CD4-positive, alpha-beta T cell treated with Interleukin-2 at 100 ng/mL for 4 hours (primary cell): Measurements from ENCODE around the gene TEX19.

Experiments
- DNase-seq: peaks from one replicate; pipeline ENCODE4 v3.0.0-alpha.2; 2020; ENCODE audit warnings: low spot score

The TEX19 gene

DNA sequence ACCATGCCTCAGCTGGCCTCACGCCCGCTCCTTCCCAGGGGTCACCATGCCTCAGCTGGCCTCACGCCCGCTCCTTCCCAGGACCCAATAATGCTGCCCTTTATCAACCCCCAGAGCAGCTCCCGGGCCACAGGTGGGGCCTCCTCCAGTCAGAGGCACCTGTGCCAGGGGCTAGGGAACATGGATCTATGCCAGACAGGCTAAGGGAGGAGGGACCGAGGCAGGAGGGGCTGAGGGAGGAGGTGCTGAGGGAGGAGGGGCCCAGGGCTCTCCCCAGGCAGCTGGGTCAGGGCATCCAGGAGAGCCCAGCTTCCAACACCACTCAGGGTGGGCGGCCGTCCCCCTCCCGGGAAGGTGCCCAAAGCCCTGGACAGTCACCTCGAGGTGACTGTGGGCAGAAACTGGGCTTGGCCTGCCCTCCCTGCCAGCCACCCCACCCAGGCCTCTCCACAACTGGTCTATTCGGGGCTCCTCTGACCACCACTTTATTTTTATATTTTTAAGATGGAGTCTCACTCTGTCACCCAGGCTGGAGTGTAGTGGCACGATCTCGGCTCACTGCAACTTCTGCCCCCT is 31.9 kb downstream of the TEX19 start:
- no peak for DNase-seq

DNA sequence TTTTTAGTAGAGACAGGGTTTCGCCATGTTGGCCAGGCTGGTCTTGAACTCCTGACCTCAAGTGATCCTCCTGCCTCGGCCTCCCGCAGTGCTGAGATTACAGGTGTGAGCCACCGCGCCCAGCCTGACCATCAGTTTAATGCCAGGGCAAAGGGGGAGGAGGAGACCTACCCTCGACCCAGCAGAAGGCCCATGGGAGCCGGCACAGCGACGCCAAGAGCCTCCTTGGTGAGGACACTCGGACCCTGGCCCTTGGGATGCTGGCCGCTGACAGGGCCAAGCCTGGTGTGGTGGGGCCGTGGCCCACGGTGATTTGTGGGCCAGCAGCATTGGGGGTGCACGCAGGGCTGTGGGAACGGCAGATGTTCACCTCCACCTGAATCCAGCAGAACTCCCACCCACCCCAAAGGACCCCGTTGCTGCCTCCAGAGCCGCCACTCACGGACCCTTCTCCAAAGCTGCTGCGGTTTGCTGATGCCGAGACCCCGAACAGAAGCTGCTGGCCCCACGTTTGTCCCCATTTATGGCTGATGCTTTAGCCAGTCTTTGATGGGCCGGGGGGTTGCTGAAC is 32.5 kb downstream of the TEX19 start:
- DNase-seq, result no peak

DNA sequence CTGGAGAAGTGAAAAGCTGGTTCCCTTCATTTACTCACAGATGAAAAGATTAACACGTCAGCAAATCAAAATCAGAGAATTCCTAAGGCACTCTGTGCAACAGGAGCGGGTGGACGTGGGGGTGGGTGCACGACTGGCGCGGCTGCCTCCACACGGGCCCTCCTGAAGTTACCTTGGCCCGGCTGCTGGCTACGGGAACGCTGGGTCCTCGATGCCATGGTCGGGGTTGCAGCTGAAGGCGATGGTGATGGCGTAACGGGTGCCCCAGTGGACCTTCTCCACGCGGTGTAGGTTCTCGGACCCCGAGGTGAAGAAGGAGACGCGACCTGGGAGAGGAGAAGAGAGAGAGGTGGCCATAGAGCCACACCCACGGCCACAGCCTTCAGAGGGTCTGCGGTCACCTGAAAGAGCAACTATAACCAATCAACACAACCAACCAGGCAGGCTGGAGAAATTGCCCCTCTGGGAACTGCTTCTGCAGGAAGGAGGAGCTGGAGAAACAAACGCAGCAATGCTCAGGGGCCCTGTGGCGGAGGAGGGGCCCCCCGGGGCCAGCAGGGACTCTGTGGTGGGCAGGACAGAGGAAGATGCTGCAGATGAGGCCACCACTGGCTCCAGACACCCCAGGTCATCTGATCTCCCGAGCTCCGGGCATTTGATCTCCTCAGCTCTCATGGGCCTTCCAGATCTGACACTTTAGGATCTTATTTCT is 33.3 kb downstream of the TEX19 start:
- no peak for DNase-seq

DNA sequence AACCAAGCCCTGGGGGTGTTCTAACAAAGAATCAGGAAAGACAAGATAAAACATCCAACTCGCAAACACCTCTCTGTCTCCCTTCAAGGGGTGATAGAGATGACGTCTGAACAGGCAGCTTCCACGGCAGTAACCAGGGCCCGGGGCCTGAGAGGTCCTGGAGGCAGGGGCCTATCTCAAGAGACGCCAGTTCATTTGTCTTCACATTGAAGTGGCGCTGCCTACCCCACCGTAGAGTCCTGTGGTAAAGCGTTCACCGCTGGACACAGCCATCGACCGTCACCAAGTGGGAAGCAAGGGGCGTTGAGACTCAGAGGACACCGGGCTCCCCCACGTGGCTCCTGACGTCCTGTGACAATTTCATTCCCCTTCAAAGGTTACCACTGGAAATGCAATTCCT is 33.9 kb downstream of the TEX19 start:
- DNase-seq, result no peak

DNA sequence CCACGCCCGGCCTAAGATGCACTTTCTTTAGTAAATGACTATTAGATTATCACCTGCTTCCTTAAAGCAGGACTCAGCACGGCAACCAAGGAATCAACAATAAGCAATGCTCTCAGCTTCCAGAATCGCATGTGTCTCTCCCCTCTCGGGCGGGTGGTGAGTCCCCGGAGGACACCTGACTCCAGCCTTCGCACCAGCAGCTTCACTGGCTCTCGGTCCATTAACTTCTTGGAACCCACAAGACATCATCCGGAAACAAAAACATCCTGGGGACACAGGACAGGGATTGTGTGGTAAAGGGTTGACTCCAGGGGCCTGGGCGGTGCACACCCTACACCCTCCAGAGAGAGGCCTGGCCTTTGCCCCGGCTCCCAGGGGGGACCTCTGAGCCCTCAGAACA is 35.2 kb downstream of the TEX19 start:
- no peak for DNase-seq

DNA sequence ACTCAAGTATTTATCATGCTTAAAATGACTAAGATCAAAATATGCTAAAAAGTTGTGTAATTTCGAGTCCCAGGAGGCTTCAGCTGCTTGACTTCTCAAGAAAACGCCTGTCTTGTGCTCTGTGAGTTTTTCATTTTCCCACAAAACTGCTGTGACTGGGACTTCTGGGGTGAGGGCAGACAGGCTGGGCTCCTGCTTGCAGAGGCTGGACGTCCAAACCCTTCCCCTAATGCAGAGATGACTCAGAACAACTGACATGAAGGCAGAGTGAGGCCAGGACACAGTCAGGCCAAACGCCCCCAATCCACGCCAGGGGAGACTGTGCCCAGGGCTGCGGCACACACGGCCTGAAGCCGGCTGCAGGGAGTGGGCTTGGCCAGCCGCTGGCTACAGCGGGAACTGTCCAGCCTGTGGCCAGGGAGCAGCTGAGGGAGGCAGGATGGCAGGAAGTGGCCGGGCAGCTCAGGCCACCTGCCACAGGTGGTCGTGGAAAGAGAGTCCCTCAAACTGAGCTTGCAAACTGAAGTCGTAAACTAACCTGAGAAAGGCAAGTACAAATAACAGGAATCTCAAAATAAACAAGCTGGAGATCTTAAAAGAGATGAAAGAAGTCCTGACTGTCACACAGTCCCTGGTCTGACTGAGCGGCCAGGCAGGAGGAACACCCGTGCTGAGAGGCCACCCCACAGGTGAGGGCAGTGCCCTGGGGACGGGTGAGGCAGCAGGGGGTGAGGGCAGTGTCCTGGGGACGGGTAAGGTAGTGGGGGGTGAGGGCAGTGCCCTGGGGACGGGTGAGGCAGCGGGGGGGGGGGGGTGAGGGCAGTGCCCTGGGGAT is 37.8 kb downstream of the TEX19 start:
- no peak for DNase-seq

DNA sequence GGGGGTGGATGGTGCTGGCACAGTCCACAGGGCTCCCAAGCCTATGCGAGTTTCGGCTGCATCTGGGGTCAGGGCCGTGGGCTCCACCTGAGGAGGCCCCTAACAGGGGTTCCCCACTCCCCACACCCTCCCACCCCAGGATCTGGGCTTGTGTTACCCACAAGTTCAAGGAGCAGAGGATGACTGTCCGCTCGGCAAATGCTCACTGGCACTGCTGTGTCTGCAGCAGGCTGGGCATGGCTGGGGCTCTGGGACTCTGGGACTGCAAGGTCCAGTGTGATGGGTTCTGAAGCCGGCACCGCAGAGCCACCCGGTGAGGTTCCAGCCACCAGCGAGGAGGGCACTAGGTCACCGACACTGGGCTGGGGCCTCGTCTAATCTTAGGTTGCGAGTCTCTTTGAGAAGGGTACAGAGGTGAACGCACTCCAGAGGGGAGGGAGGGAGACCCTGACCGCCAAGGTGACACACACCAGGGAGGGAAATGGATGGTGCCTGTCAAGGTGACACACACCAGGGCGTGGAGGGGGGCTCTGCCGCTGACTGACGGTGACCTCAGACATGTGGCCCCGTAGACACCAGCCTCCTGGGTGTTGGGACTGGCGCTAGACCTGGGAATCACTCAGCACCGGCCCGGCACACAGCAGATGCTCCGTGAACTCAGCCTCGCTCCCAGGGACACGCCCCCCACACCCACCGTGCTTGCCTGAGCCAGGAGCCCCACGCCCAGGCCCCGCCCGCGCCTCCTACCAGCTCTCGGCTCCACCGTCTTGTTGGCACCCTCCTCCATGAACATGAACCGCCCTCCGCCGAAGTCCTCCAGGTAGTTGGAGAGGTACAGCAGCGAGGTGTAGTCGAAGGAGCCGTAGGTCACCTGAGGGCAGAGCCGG is 38.6 kb downstream of the TEX19 start:
- DNase-seq, result no peak

DNA sequence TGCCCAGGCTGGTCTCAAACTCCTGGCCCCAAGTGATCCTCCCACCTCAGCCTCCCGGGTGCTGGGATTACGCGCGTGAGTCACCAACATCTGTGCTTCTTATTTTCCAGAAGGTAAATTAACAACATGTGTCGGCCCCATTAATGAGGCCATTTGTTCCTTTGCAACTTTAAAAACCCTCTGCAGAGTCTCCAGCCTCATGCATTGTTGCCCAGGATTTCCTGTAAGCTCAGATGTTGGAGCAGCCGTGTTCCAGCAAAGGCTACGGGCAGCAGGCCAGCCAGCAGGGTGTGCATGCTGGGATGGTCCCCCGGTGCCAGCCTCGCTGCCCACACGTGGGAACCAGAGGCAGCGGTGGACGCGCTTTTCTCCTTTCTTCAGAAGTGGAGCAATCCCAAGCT is 40.0 kb downstream of the TEX19 start:
- no peak for DNase-seq

DNA sequence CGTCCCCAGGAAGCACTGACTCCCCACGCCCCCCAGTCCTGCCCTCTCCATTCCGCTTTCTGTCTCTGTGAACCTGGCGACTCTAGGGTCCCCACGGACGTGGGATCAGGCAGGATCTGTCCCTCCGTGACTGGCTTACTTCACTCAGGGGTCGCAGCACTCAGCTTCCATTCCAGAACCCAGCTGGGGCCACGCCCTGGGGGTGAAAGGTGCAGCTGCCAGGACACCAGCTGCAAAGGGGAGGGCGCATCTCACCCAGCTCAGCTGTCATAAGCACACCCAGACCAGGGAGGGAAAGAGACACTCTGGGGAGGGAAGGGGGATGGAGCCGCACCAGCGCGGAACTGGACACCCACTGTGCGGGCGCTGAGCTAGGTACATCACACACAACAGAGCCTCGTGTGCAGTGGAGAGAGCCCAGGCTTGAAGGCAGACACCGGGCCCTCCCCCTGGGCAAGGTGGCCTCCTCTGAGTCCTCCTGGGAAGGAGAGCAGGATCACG is 40.6 kb downstream of the TEX19 start:
- DNase-seq, result no peak

DNA sequence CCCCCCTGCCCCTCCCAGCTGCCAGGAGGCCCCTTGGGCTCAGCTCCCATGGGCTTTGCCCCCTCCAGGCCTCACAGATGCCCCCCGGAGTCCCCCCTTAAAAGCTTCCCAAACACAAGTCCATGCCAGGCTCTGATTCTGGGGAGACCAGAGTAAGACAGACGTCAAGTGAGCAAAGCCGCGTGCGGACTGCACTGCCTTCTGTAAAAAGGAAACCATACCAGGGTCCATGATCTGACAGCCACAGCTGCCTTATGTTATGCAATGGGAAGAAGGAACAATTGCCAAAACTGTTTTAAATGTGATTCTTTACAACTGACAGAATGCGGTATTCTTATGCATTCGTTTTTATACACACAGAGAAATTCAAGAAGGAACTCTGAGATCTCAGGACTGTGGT is 41.2 kb downstream of the TEX19 start:
- DNase-seq, result no peak

DNA sequence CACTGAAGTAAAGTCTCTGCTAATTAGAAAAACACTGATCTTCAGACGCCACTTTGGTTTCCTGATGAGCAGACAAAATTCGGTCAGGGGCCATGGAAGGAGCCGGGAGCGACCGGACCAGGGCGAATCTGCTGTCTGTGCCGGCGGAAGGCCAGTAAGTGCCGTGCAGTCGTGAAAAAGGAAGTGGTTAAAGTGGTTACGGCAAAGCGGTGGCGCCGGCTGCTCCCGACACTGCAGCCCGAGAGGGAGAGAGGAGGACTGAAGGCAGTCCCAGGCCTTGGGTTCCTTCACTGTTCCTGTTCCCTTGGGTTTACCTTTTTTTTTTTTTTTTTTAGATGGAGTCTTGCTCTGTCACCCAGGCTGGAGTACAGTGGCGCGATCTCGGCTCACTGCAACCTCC is 41.8 kb downstream of the TEX19 start:
- peak; percentile 48 for DNase-seq

DNA sequence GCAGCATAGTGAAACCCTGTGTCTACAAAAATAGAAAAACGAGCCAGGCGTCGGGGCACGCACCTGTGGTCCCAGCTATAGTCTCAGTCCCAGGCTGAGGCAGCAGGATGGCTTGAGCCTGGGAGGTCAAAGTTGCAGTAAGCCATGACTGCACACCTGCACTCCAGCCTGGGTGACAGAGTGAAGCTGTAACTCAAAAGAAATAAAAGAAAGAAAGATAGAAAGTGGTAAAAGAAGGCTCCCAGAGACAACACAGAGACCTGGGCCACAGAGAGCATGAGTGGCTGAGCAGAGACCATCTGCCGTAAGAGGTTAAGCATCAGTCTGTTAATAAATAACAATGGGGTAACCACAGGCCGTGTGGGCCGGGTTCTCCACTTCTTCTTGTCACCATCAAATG is 43.8 kb downstream of the TEX19 start:
- no peak for DNase-seq

DNA sequence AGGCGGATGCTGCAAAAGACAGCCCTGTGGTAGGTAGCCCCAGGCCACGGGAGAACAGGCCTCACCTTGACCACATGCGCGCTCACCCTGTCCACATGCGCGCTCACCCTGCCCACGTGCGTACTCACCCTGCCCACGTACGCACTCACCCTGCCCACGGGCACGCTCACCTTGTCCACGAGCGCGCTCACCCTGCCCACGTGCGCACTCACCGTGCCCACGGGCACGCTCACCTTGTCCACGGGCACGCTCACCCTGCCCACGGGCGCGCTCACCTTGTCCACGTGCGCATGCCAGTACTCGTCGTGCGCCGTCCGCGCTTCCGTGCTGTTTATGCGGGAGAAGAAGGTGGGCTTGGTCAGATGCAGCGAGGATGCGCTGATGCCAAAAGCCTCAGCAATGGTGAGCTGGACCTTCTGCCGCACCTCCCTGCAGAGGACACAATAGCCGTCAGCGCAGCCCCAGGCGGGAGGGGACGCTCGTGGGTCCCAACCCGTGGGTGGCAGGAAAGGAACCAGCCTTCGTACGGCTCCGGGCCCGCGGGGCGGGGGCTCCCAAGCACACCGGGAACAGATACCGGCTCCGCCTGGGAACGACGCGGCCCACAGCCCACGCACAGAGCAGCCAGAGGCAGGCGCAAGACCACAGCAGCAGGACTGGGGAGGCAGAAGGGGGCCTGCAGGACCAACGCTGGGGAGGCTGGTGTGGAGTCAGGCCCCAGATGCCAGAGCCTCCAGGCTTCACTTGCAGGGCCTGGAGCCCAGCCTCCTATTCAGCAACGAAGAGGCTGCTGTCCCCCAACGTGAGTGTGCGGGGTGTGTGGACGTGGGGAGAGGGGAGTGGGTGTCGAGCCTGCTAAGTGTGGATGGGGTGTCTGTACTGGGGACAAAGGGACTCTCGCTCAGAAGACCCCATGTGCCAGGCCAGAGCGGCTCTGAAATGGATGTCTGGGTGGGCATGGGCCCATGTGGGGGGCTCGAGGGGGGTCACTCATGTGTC is 44.9 kb downstream of the TEX19 start:
- no peak for DNase-seq

DNA sequence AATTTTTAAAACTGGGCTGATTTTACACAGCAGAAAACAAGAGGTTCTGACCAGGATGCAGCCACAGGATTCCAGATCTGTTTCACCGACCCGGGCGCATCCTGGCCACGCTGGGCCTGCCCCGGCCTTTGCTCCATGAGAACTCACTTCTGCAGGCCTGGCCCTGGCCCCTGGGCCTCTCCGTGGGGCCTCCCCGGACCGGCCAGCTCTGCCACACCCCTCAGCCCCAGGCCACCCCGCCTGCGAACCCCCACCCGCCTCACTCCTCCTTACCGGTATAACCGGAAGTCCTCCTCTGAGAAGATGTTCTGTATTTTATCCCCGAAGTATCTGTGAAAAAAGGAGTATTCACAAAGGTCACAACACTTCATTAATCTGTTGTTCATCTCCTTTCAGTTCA is 46.0 kb downstream of the TEX19 start:
- no peak for DNase-seq

DNA sequence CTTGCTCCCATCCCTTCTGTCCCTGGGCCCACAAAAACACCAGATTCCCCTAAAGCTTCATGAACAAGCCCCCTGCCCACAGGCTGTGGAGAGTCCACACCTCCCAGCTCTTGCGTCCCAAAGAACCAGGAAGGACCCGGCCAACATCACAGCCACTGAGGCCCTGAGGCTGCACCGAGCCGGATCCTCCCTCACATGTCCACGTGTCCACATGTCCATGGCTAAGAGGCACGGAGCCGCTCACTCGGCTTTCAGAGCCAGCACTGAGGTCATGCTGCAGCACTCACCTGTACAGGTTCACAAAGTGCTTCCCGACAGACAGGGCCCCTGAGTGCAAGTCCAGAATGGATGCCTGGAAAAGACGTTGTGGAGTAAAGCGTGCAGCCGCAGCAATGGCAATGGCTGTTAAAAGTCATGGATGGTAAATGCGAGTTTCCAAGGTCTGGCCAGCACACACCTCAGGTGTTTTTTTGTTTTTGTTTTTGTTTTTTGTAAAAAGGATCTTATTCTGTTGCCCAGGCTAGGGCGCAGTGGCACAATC is 47.2 kb downstream of the TEX19 start:
- DNase-seq, result no peak

DNA sequence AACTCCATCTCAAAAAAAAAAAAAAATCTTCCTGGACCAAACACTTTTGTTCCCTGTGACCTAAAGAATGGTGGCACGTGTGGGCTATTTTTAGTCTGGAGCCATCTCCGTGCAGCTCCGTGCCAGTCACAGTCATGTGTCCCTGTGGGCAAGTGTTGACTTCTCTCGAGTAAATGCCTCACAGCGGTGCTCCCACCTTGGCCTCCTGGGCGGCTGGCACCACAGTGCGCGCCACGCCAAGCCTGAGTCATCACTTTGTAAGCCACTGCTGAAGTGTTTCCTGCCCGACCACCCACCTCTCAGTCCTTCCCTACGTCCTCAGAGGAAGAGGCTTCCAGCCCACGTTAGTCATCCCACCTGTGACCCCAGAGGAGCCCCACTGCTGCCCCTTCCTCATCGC is 48.2 kb downstream of the TEX19 start:
- no peak for DNase-seq

DNA sequence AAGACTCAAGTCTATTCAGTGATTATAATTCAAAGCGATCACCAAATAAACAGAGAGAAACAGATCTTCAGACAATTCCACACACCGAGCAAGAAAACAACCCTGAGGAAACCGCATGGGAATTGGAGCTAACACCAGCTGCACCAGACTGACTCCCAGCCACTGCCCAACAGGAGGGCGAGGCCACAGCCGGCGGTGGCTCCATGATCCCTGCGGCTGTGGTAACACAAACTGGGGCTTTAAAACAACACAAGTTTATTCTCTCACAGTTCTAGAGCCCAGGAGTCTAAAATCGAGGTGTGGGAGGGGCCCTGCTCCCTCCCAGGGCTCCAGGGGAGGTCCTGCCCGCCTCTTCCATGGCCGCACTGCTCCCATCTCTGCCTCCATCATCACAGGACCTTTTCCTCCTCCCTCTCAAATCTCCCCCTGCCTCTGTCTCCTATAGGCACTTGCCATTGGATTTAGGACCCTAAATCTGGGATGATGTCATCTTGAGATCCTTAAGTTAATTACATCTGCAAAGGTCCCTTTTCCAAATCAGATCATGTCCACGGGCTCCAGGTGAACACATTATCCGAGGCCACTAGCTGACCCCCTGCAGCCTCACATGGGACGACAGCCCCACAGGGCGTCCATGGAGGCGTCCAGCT is 49.4 kb downstream of the TEX19 start:
- DNase-seq, result no peak

DNA sequence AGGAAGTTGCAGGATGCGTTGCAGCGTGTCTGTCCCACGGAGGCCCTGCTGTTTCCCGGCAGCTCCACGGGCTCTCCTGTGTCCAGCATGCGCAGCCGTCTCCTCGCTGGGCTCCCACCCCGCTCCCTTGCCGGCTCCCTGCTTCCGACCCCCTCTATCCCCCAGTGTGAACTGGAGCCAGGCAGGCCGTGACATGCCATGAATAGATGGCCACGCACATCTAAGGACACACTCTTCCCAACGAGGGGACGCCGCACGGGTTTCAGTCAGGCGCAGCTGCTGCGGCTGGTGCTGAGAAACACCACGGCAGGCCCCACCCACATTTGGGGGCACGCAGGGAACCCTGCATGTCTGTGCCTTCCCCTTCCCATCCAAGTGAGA is 49.9 kb downstream of the TEX19 start:
- no peak for DNase-seq

DNA sequence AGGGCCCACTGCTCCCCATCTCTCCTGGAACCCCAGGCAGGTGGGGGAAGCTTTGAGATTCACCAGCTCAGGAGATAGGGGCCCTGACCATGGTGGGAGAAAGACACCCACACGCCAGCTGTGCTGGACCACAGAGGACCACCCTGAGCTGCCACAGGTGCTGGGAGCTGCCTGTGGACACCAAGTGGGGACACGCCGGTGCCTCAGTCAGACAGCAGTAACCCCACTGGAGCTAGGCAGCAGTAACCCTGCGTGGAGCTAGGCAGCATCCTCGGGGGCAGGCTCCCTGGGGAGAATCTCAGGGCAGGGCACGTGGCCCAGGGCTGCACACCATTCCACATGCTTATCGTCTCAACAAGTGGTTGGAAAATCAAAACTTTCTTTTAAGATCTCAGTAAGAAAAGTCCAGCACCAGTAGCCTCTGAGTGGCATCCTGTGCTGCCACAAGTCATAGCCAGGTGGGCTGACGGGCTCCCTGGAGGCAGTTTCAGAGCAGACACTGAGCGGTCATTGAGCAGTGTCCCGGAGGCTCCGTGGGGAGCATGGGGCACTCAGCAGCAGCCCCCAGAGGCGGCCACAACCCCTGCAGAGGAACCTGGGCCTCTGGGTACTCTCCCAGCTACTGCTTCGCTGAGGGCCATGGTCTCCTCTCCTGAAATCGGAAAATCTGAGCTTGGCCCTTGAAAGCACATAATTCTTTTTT is 51.1 kb downstream of the TEX19 start:
- DNase-seq, result no peak
